EL (cell line): ENCODE measurements around the gene CNOT6.
"Not testable (repeated sequence)": the region's sequence is repeated elsewhere in the genome, so short reads cannot be mapped to it uniquely, and the experiment has no call there.

Experiments used
- DNase-seq: peaks from one replicate; pipeline ENCODE4 v3.0.0-alpha.2; 2016

CNOT6 gene

GRCh38 chr5:180494060-180494509 is at the start of gene CNOT6:
Gene CNOT6, plus strand, starts transcription at chr5:180494379. Its CDS starts 34,898 bp downstream, at chr5:180529277.
- peak; percentile 90 for DNase-seq

GRCh38 chr5:180454752-180455151 is 39.4 kb upstream of the CNOT6 start:
- DNase-seq: no peak

- no peak for DNase-seq
Measured at GRCh38 chr5:180455872-180456271, 38.3 kb upstream of the CNOT6 start.

GRCh38 chr5:180456792-180457191 is 37.4 kb upstream of the CNOT6 start:
- DNase-seq: no peak

- DNase-seq: not testable (repeated sequence)
Measured at GRCh38 chr5:180458852-180459673, 35.1 kb upstream of the CNOT6 start.

GRCh38 chr5:180459674-180460142 is 34.5 kb upstream of the CNOT6 start:
- not testable (repeated sequence) for DNase-seq

- DNase-seq: no peak
Measured at GRCh38 chr5:180460834-180461233, 33.3 kb upstream of the CNOT6 start.

GRCh38 chr5:180461303-180461702 is 32.9 kb upstream of the CNOT6 start:
- DNase-seq: no peak

GRCh38 chr5:180463216-180463900 is 30.8 kb upstream of the CNOT6 start:
- no peak for DNase-seq

- no peak for DNase-seq
Measured at GRCh38 chr5:180463916-180464602, 30.1 kb upstream of the CNOT6 start.

GRCh38 chr5:180464603-180464970 is 29.6 kb upstream of the CNOT6 start:
- no peak for DNase-seq

- not testable (repeated sequence) for DNase-seq
Measured at GRCh38 chr5:180465052-180465451, 29.1 kb upstream of the CNOT6 start.

- no peak for DNase-seq
Measured at GRCh38 chr5:180466316-180466715, 27.9 kb upstream of the CNOT6 start.

GRCh38 chr5:180467028-180467975 is 26.9 kb upstream of the CNOT6 start:
- peak; percentile 30 for DNase-seq

GRCh38 chr5:180467989-180468731 is 26.0 kb upstream of the CNOT6 start:
- DNase-seq: no peak

GRCh38 chr5:180468732-180469585 is 25.2 kb upstream of the CNOT6 start:
- DNase-seq: no peak

- no peak for DNase-seq
Measured at GRCh38 chr5:180469586-180469865, 24.7 kb upstream of the CNOT6 start.

GRCh38 chr5:180469866-180470265 is 24.3 kb upstream of the CNOT6 start:
- no peak for DNase-seq

GRCh38 chr5:180470361-180470760 is 23.8 kb upstream of the CNOT6 start:
- no peak for DNase-seq

- peak; percentile 50 for DNase-seq
Measured at GRCh38 chr5:180470966-180471582, 23.1 kb upstream of the CNOT6 start.
